ENCODE results near the gene C22orf15.

Gene C22orf15

DNA sequence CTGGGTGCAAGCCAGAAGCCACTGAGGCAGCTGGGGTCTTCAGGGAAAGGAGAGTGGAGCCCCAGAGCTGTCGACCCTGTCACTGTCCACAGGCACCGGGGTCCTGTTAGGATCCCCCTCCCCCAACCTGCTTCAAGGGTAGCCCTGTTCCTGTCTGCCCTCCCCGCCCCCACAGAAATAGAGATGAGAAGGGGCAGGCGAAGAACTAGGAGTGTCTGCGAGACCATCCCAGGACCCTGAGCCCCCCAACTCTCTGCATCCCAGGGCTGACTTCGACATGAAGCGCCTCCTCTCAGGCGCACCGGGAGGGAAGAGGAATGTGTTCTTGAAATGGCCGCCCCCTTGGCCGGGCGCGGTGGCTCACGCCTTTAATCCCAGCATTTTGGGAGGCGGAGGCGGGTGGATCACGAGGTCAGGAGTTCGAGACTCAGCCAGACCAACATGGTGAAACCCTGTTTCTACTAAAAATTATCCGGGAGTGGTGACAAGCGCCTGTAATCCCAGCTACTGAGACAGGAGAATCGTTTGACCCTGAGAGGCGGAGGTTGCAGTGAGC, 11.3 kb upstream of the C22orf15 start:
- DNase-seq, result peak in 1 of 2 experiments; percentile 53

DNA sequence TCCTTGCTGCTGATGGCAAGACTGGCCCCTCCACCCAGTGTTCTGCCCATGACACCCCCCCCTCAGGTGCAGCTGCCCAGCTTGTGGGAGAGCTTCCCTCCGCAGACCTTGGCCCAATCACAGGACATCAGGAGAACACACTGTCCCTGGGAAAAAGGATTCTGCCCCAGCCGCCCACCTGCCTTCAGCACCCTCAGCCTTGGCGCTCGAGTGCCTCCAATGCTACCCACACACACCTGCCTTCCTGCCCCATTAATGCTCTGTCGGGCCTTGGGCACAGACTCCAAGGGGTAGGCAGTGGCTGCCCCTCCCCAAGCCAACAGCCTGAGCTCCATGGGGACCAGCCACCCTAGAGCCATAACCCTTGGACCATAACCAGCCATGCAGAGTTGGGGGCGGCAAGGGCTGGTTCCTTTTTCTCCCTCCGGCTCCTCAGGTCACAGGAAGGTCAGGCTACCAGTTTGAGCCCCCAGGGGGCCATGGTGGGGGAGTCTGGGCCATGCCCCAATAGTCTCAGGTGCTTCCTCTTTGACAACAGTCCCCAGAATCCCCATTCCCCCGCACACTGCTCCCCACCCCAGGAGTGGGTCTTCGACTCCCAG, 10.6 kb upstream of the C22orf15 start:
- no peak for DNase-seq

DNA sequence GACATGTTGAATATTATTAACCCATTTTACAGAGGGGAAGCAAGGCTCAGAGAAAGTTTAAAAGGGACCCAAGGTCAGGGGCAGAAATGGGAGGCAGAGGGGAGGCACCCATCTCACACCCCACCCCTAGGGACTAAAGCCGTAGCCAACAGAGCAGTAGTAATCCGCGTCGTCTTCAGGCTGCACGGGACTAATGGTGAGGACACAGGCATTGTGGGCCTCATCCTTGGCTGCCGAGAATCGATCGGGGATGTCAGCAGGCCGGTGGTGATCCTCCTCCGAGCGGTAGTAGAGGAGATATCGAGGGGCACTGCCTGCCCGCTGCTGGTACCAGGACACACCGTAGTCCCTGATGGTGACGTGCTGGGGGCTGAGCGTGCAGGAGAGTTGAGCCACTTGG, 10.0 kb upstream of the C22orf15 start:
- DNase-seq, result no peak

DNA sequence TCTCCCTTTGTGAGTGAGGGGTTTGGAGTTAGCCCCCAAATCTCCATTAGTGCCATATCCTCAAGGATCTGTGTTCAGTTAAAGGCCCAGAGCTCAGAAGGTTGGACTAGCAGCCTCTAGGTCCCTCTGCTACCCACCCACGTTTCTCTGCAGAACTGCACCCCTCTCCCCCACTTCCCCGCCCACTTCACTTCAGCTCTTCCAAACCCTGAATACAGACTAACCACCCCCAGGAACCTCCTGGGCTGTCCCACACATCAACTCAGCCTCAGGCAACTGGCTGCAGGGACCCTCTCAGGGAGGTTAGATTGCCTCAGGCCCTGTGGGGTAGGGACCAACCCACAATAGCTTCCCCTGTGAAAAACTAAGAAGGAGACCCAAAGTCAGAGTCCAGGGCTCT, 9.4 kb upstream of the C22orf15 start:
- no peak for DNase-seq

DNA sequence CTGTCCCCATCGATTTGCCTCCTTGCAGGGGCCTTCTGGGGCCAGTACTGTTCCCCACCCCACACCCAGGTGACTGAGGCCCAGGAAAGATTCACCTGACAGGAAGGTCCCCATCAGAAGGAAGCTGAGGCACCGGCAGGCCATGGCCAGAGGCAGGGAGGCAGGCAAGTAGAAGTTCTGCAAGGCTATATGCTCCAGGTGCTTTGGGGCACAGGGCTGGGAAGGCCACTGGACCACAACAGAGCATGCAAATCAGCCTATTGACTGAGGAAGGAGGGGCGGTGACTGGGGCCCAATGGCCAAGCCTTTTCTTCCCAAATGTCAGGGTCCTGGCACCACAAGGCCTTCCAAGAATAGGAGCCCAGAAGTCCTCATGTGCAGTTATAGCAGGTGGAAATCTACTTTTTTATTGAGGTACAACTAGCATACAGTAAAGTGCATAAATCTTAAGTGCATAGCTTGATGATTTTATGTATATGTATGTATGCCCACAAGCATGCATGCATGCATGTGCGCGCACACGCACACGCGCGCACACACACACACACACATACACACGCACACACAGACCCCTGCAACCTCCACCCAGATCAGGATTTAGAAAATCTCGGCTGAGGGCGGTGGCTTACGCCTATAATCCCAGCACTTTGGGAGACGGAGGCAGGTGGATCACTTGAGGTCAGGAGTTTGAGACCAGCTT, 8.4 kb upstream of the C22orf15 start, which contains the start of gene VPREB3:
TSS of gene VPREB3 (minus strand) at position 206 of the 700 bp plus-strand sequence. CDS start at position 144, 62 bp downstream.
- DNase-seq, result no peak

DNA sequence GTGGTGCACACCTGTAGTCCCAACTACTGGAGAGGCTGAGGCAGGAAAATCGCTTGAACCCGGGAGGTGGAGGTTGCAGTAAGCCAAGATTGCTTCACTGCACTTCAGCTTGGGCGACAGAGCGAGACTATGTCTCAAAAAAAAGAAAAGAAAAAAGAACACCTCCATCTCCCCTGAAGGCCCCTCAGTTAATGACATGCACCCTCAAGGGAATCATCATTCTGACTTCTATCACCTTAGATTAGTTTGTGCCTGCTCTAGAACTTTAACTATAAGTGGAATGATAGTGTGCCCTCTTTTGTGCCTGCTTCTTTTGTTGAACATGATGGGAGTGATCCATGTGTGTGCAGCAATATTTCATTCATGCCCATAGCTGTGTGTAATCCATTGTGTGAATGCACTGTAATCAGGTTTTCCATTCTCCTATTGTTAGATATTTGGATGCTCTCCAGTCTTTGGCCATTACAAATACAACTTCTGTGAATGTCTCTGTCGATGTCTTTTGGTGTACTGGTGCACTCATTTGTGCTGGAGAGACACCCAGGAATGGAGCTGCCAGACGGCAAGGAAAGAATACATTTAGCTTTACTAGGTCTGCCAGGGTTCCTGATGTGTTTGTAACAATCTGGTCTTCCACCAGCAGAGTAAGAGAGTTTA, 7.7 kb upstream of the C22orf15 start:
- DNase-seq, result no peak

DNA sequence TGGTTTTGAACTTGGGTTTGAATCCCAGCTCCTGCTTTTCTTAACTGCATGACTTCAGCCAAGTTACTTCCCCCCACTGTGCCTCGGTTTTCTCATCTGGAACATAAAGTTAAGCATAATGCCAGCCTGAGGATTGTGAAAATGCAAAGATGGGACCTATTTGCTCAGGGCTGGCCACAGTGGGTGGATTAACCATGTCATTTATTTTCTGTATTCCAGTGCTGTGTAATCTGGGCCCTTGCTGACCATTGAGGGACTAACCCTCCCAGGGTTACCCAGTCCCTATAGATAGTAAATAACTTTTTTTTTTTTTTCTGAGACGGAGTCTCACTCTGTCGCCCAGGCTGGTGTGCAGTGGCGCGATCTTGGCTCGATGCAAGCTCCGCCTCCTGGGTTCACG, 7.1 kb upstream of the C22orf15 start:
- no peak for DNase-seq

DNA sequence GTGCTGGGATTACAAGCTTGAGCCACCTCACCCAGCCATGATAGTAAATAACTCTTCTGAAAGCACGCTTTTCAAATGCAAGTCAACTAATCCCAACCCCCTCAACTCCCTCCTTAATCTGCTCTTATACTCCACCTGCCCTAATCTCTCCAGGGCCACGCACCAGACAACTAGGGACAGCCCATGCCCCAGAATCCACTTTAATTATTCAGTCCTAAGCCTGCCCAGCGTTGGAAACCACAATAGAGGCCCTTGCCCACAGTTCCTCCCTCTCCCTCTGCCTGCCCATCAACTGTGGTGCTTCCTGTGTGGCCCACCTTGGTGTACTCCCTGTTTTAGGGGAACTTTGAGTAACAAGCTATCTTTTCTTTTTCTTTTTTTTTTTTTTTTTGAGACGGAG, 5.9 kb upstream of the C22orf15 start:
- peak; percentile 54 to 70 for DNase-seq

DNA sequence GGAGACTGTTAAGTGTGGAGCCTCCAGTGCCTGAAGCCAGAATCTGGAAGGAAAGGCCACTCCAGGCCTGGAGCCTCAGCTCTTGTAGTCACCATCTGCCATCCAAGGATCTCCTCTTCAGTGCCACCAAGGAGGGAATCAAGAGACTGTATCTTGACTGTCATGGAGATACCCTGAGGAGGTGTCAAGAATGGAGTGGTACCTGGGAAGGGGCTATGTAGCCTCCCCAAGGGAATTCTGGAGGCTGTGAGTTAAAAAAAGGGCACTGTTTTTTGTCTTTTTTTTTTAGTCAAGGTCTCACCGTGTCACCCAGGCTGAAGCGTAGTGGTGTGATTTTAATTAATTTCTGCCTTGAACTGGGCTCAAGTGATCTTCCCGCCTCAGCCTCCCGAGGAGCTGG, 3.2 kb upstream of the C22orf15 start:
- DNase-seq, result peak in 1 of 2 experiments; percentile 30

DNA sequence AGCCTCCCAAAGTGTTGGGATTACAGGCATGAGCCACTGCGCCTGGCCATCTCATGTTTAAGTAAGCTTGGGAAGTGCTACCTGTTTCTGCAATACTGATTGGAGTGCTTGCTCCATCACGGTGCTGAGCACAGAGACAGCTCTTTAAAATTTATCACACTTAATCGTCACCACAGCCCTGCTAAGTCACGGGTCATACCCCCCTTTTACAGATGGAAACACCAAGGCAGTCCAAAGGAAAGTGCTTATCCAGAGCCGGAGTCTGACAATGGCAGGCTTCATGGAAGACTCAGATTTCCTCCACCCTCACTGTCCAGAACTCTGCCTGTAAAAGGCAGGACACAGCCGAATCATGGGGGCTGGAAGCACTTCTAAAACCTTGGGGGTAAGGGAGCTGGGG, 2.7 kb upstream of the C22orf15 start:
- no peak for DNase-seq

DNA sequence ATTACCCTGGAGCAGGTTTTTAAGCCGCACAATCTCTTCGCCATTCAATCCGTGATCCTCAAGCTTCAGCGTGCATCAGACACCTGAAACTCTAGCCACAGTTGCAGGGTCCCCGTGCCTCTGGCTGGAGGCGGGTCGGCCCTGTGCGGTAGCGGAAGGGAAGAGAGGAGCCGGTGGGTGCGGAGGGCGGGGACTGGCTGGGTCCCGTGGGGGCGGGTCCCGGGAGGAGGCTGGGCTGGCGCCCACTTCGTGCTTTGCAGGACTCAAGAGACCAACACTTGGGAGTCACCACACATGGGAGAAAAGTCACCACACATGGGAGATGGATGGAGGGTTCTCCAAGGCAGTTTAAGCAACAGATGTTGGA, 772 bp downstream of the C22orf15 start:
- no peak for DNase-seq

DNA sequence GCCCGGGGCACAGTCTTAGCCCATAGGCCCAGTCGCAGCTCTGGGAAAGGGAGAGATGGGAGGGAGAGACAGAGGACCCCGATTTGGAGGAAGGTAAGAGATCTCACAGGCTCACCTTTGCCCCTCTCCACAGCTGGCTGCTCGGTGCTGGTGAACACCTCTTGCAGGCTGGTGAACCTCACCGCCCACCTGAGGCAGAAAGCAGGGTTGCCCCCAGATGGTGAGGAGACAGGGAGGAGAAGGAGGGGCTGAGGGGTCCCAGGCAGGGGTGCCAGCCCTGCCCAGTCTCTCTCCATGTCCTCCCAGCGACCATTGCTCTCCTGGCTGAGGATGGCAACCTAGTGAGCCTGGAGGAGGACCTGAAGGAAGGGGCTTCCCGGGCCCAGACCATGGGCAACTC, 1.2 kb downstream of the C22orf15 start:
- DNase-seq, result no peak

DNA sequence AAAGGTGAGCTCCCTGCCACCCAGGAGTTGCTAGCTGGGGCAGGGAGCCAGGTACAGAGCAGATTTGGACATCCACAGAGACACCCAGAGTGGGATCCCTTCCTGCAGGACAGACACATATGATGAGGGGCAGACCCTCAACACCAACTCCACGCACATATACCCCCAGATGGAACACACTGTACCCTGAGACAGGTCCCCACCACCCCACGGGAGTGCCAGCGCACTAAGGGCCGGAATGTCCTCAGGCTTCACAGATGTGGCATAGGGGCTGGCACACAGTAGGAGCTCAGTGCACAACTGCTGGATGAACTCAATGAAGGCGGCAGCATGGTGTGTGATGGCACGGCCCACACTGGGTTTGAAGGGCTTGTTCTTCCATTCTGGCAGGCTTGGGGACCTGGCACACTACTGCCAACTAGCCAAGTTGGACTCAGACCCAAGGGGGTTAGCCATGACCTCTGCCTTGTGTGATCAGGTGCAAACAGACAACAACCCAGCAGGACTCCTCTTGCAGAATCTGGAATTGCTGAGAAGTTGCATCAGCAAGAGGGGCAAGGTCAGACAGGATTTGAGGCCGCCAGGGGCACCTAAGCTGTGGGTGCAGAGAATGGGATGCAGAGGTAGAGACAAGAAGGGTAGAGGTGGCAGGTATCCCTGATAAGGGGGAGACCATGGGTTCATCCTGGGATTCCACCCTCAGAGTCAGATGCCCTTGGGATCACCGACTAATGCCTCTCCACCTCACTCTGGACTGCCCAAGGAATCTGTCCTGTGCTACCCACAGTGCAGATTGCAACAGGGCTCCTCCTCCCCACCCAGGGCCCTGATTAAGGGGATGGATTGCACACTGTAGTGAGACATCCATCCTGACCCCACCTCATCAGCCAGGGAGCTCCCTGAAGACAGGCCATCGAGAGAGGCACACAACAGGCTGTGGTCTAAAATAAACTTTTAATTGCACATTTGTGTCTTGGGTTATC, 2.4 kb downstream of the C22orf15 start:
- DNase-seq, result no peak

DNA sequence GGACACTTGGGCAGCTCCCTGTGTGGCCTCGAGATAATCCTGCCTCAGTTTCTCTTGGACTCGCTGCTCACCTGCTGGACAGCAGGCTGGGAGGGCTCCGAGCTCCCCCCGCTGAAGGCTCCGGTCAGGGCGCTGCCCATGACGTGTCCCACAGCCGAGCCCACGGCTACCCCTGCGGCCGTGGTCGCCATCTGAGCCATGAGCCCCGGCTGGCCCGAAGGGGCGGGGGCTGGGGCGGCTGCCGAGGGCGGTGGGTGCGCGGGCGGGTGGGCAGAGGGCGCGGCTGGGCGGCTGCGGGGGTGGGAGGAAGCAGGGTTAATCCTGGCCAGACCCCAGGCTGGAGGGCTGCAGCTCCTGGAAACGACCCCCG, 4.5 kb downstream of the C22orf15 start:
- DNase-seq, result no peak

DNA sequence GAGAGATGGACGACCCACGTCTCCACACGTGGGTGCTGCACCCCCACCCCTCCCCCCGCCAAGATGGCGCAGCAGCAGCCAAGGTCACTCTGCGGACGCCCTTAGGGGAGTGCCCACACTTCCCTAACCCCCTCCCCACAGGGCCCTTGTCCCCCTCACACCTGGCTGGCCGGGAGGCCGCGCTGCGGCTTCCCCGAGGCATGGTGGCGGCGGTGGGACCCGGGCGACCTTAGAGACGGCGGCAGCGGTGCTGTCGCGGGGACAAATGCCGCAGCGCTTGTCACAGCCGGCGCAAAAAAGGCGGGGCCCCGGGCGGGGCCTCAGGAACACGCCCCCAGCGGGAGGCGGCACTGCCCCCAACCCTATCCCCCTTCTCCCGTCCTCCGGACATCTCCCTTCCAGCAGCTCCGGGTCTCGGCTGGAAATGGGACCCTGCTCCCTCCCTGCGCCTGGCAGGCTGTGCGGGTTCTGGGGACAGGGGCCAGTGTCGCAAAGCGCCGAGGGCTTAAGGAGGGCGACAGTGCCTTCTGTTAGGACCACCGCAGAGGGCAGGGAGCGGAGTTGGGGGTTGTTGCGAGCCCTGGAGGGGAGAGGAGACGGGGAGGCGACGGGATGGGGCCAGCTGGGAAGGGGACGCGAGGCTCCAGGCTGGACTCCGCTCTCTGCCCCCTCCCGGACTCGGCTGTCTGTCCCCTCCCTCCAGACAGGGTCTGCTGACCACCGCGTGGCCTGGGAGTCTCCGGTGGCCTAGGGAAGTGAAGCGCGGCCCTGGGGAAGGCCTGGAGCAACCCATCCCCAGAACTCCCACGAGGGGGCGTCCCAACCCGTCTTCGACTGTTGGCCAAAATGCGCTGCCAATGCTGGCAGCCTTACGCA, 5.1 kb downstream of the C22orf15 start, which contains the start of gene CHCHD10:
TSS of gene CHCHD10 (minus strand) at position 300 of the 876 bp plus-strand sequence. CDS start at position 202, 98 bp downstream.
- peak; percentile 80 to 86 for DNase-seq

DNA sequence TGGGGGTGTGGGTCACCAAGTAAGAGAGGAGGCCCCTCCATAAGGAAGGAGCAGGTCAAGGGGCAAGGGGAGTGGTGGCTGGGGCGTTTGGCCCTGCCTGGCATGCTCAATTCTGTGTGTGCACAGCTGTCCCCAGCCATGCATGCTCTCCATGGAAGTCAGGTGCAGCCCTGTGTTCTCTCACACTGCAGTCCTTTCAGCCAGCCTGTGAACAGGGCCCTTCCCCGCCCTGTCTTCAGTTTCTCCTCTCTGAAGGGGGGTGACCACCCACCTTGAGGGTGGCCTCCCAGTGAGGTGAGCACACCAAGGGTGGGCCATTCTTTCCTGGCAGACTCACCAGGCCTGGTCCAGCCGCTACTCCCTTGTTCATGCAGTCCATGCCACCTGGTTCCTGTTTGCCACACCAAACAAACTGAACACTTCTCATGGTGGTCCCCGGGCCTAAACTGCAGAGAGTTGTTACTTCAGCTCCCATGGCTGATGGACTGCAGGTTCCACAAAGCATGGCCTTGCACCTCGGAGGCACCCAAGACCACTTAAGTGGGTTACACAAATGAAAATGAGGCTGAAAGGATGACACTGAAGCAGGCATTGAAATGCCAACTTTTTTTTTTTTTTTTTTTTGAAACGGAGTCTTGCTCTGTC, 6.7 kb downstream of the C22orf15 start:
- no peak for DNase-seq

DNA sequence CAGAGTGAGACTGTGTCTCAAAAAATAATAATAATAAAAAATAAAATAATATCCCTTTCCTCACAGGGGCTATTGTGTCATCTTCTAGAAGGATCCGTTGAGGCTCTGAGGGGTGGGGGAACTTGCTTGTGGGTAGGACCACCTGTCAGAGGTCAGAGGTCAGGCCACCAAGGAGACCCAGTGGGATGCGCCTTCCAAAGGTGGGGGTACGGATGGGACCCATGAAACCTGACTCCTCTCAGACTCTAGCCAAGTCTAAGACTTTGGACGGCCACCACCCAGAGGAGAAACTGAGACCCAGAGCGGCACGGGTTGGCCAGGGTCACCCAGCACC, 9.5 kb downstream of the C22orf15 start:
- no peak for DNase-seq

DNA sequence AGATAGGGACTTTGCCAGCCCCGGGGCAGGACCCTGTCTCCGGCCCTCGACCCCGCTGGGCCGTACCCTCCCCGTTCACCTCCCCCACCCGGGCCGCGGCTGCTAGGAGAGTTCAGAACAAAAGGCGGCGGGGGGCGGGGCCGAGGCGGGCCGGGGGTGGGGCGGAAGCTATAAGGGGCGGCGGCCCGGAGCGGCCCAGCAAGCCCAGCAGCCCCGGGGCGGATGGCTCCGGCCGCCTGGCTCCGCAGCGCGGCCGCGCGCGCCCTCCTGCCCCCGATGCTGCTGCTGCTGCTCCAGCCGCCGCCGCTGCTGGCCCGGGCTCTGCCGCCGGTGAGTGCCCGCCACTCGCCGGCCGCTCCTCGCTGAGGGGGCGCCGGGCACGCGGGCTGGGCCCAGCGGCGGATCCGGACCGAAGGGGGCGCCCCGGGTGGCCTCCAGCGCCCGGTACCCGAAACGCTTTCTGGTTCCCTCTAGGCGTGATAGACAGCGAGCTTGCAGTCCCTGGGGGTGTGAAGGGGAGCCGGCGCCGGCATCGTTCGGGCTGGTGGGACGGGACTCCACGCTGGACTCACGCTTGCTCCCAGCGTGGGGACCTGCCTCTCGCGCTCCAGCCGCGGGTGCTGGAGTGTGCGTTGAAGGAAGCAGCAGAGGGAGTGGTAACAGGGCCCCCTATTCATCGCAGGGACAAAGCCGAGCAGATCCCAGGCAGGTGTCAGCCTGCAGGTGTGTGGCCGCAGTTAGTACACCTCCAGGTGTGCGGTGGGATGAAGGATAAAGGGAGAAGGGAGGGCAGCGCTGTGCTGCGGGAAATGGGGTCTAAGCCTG, 10.1 kb downstream of the C22orf15 start, which contains the start of gene MMP11:
TSS of gene MMP11 (plus strand) at position 201 of the 825 bp plus-strand sequence. CDS start at position 223, 22 bp downstream.
- peak in 1 of 2 experiments; percentile 51 for DNase-seq

DNA sequence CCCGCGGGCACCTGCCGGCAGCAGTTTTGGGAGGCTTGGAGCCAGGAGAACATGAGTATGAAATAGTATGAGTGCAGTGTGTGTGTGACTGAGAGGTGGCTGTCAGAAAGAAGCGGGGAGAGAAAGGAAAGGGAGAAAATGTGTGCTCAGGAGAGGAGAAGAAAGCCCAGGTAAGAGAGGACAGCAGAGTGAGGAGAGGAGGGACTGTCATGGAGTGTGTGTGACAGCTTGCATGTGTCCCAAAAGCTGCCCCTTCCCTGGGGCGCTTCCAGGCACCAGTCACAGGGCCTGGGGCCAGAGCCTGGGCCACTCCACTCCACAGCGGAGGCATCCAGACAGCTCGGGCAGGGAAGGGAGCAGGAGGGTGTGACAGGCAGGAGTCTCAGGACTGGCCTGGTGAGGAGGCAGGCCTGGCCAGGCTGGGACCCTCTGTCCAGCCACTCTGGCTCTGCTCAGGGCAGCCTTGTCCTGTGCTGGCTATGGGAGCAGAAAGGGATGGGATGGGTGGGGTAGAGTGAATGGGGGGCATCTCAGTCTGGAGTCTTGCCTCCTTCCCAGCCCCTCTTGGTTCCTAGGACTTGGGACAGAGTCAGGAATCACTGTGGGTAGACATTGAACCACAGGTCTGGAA, 10.8 kb downstream of the C22orf15 start:
- no peak for DNase-seq
